Stimulated activated CD4-positive, alpha-beta T cell treated with anti-CD3 and anti-CD28 coated beads, TNF-alpha, amount 100 ng/mL, for 1 hour (primary cell): ENCODE results near the gene ATF7.
"Not testable (repeated sequence)": the region's sequence is repeated elsewhere in the genome, so short reads cannot be mapped to it uniquely, and the experiment has no call there.

ENCODE experiments used
- DNase-seq, 3 donors: peaks; one replicate each; pipeline ENCODE4 v3.0.0-alpha.2; 2020; ENCODE audit warnings: low read depth in 3 of 3, low spot score in 1 of 3

Gene ATF7

GRCh38 chr12:53598971-53599370, 27.2 kb downstream of the ATF7 start:
- not testable (repeated sequence) for DNase-seq

- no peak for DNase-seq
Observed at GRCh38 chr12:53596920-53597363, 29.2 kb downstream of the ATF7 start.

- no peak for DNase-seq
Observed at GRCh38 chr12:53594897-53595615, 31.1 kb downstream of the ATF7 start.

- DNase-seq = no peak
Observed at GRCh38 chr12:53593707-53594106, 32.5 kb downstream of the ATF7 start.

- no peak for DNase-seq
Observed at GRCh38 chr12:53593031-53593430, 33.2 kb downstream of the ATF7 start.

- no peak for DNase-seq
Observed at GRCh38 chr12:53592426-53592825, 33.8 kb downstream of the ATF7 start.

GRCh38 chr12:53591301-53592206, 34.6 kb downstream of the ATF7 start:
- no peak for DNase-seq

- no peak for DNase-seq
Observed at GRCh38 chr12:53590652-53591051, 35.5 kb downstream of the ATF7 start.

- no peak for DNase-seq
Observed at GRCh38 chr12:53589915-53590314, 36.3 kb downstream of the ATF7 start.

- DNase-seq = no peak
Observed at GRCh38 chr12:53589423-53589822, 36.8 kb downstream of the ATF7 start.

- no peak for DNase-seq
Observed at GRCh38 chr12:53588123-53588522, 38.1 kb downstream of the ATF7 start.

GRCh38 chr12:53586745-53587144, 39.4 kb downstream of the ATF7 start:
- no peak for DNase-seq

GRCh38 chr12:53585448-53586125, 40.6 kb downstream of the ATF7 start:
- DNase-seq = no peak

GRCh38 chr12:53579545-53579955, 46.6 kb downstream of the ATF7 start:
- DNase-seq = no peak

GRCh38 chr12:53578783-53579182, 47.4 kb downstream of the ATF7 start:
- no peak for DNase-seq

GRCh38 chr12:53577941-53578352, 48.2 kb downstream of the ATF7 start:
- no peak for DNase-seq

- no peak for DNase-seq
Observed at GRCh38 chr12:53575502-53576249, 50.5 kb downstream of the ATF7 start.

GRCh38 chr12:53572134-53572758, 53.9 kb downstream of the ATF7 start:
- DNase-seq = no peak

- DNase-seq = no peak
Observed at GRCh38 chr12:53571295-53571694, 54.9 kb downstream of the ATF7 start.

GRCh38 chr12:53568809-53569557, 57.2 kb downstream of the ATF7 start:
- DNase-seq = no peak
